WI38 (cell line): ENCODE data around the gene DYNLT2.

Source experiments
- H3K4me3 ChIP-seq: 2 replicates; pipeline ENCODE4 v1.5.1; 2011; ENCODE audit warnings: low read depth, mild to moderate bottlenecking, control low read depth, low read length
- TF ChIP-seq, protein P1 (sequence below): IDR thresholded peaks from 2 replicates; pipeline ENCODE4 v1.5.1; 2012; ENCODE audit warnings: low read depth, mild to moderate bottlenecking, control low read depth, low read length

The DYNLT2 gene

DNA sequence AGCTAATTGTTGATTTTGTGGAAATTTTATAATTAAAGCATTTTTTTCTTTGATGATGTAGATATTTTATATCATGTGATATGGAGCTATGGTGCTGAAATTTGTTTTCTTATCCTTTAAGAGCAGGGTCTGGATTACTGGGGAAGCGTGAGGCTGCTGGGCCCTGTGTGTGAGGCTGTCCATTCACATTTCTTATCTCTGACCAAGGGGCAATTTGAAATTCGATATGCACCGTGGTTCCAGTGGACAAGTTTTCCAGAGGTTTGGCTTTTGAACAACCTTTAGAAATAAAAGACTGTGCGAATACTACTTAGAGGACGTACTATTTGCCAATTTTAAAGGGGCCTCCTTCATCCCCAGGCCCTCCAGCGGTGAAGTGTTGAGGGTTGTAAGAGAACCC, 3.8 kb upstream of the DYNLT2 start:
- TF ChIP-seq, protein P1, sequence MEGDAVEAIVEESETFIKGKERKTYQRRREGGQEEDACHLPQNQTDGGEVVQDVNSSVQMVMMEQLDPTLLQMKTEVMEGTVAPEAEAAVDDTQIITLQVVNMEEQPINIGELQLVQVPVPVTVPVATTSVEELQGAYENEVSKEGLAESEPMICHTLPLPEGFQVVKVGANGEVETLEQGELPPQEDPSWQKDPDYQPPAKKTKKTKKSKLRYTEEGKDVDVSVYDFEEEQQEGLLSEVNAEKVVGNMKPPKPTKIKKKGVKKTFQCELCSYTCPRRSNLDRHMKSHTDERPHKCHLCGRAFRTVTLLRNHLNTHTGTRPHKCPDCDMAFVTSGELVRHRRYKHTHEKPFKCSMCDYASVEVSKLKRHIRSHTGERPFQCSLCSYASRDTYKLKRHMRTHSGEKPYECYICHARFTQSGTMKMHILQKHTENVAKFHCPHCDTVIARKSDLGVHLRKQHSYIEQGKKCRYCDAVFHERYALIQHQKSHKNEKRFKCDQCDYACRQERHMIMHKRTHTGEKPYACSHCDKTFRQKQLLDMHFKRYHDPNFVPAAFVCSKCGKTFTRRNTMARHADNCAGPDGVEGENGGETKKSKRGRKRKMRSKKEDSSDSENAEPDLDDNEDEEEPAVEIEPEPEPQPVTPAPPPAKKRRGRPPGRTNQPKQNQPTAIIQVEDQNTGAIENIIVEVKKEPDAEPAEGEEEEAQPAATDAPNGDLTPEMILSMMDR: no peak
- H3K4me3 ChIP-seq: no peak overlapping the region

DNA sequence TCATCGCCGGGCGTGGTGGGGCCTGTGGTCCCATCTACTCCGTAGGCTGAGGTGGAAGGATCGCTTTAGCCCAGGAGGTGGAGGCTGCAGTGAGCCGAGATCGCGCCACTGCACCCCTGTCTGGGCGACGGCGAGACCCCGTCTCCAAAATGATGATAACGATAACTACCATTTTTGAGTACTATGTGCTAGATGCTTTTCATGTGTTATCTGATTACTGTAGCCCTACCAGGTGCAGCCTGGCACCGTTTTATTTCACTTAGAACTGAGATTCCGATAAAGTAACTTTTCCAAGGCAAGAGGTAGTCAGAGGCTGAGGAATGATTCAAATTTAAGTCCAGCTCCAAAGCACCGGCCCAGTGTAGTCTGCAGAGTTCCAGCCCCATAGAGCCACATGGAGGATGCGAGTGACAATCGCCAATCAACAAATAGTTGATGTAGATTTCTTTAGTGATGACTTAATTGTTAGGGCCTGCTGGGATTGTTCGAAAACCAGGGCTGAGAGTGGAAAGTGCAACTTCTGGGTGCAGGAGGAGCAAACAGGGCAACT, 777 bp upstream of the DYNLT2 start:
- TF ChIP-seq, protein P1: no peak
- H3K4me3 ChIP-seq: peak overlapping the region; percentile 92

DNA sequence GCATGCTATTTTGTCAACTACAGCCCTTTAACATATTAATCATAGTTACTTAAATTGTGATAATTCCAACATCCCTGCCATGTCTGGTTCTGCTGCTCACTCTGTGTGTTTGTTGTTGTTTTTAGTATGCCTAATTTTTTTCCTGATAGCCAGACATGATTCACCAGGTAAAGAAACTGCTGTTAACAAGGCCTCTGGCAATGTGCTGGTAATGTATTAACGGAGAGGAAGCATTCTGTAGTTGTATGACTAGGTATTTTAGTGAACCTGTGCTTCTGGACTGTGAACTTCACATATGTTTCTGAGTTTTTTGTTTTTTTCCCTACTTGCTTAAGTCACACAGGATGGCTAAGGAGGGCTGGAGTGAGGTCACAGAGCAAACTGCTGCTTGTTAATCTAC, 4.8 kb downstream of the DYNLT2 start:
- TF ChIP-seq, protein P1: no peak
- H3K4me3 ChIP-seq: no peak overlapping the region

DNA sequence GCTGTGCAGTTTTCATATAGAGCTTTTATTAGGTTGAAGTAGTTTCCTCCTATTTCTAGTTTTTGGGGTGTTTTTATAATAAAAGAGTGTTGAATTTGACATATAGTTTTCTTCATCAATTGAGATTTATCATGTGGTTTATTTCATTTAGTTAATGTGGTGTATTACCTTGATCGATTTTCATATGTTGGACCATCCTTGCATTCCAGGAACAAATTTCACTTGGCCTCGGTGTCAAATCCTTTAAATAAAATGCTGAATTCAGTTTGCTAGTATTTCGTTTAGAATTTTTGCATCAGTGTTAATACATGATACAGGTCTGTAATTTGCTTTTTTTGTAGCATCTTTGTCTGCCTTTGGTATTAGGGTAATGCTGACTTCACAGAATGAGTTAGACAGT, 6.0 kb downstream of the DYNLT2 start:
- no peak overlapping the region for H3K4me3 ChIP-seq
- TF ChIP-seq, protein P1: no peak

DNA sequence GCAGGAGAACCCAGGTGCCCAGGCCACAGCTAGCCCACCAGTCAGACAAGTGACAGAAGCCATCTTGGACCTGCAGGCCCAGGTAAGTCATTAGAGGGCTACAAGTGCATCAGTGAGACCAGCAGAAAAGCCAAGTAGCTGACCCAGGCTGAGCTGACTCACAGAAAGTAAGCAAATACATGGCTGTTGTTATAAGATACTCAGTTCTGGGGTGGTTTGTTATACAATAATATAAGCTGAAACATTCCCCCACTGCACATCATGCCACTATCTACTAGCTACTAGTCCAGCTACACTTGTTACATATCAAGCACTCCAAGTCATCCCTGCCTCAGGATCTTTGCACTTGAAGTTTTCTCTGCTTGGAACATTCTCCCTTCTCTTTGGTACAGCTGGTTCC, 10.0 kb downstream of the DYNLT2 start:
- H3K4me3 ChIP-seq: no peak overlapping the region
- TF ChIP-seq, protein P1: no peak

DNA sequence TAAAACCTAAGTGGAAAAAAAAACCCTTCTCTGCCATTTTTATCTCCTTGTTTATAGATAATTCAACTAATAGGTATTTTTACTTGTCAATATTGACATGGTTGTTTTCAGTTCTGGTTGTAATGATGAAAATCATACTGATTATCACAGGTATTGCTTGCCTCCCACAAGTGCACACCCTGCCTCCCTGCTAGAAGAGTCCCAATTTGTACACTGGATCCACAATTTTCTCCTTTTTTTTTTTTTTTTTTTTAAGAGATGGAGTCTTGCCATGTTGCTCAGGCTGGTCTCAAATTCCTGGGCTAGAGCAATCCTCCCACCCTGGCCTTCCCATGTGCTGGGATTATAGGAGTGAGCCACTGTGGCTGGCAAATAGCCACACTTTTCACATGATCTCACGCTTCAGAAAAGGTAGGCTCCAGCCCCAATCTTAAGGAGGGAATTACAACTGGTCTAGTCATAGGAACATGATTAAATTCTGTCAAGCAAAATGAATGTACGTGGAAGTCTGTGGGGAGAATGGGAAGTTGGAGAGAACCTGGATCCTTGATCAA, 12.3 kb downstream of the DYNLT2 start:
- TF ChIP-seq, protein P1: no peak
- H3K4me3 ChIP-seq: no peak overlapping the region

DNA sequence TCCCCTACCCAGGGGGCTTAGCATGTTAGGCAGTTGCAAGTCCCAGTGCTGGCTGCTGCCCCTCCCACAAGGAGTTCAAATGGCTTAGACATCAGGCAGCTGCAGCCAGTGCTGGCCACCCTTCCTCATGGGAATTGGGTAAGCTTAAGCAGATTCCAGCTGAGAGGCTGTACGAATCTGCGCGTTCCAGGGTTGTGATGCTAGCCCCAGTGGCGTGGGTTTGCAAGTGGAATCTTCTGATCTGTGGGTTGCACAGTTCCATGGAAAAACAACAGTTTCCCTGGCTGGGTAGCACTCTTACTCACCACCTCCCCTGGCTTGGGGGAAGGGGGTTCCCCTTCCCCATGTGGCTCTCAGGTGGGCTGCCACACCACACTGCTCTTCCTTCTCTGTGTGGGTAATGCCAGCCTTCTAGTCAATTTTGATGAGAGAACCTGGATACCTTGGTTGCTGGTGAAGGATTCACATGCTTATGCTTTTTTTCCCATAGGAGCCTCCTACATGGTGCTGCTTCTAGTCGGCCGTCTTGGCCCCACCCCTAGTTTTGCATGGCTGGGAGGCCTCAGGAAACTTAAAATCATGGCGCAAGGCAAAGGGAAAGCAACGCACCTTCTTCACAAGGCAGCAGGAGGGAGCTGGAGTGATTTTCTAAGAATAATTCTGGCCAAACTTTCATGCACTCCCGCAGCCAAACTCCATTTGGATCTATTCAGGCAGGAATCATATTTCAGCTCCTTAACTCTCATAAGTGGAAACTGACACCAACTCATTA, 13.0 kb downstream of the DYNLT2 start:
- TF ChIP-seq, protein P1: no peak
- H3K4me3 ChIP-seq: no peak overlapping the region
